HepG2 (cell line): ENCODE results near the gene STEAP1B. TPM values are rescaled to one million over a fixed set of nuclear protein-coding genes. Genes with fewer than 3 reads are reported as not detected.

Experiments used
- AGO2 ChIP-seq: fragments of 200-400 bp; formaldehyde crosslinking; optimal IDR thresholded peaks from 2 replicates; pipeline ENCODE3; 2017; ENCODE audit warnings: mild to moderate bottlenecking, low read depth, low read length, moderate library complexity
- ARNT2 ChIP-seq: sonication (generic); formaldehyde crosslinking; IDR thresholded peaks from 2 replicates; pipeline ENCODE4 v1.8.0; 2022; ENCODE audit warnings: mild to moderate bottlenecking, low read depth, missing genetic modification reagents, moderate library complexity
- BRD4 ChIP-seq: sonication (generic); formaldehyde crosslinking; IDR thresholded peaks from 2 replicates; pipeline ENCODE4 v1.4.0; 2020; ENCODE audit warnings: missing genetic modification reagents
- CCAR2 ChIP-seq: fragments of 200-400 bp; formaldehyde crosslinking; optimal IDR thresholded peaks from 2 replicates; pipeline ENCODE3; 2018; ENCODE audit warnings: low read depth, mild to moderate bottlenecking, low read length, moderate library complexity
- FOXK2 ChIP-seq: fragments of 450-650 bp; IDR thresholded peaks from 2 replicates; pipeline ENCODE4 v1.6.1; 2016
- HBP1 ChIP-seq: IDR thresholded peaks from 2 replicates; pipeline ENCODE4 v1.6.1; 2016; ENCODE audit warnings: low read depth, control low read depth
- HDAC1 ChIP-seq: sonication (generic); formaldehyde crosslinking; IDR thresholded peaks from 2 replicates; pipeline ENCODE4 v1.5.1; 2020; ENCODE audit warnings: mild to moderate bottlenecking, missing genetic modification reagents
- KDM1A ChIP-seq: IDR thresholded peaks from 2 replicates; pipeline ENCODE4 v1.6.1; 2016; ENCODE audit warnings: missing compliant biosample characterization
- KLF16 ChIP-seq, 2 experiments: sonication (generic) in 1 of 2; formaldehyde crosslinking in 1 of 2; IDR thresholded peaks; 2 replicates each; pipeline versions ENCODE4 v1.6.1 to v1.8.0; 2016 to 2023; ENCODE audit warnings: missing genetic modification reagents in 2 of 2, missing compliant biosample characterization in 1 of 2
- MEIS1 ChIP-seq: sonication (generic); formaldehyde crosslinking; IDR thresholded peaks from 2 replicates; pipeline ENCODE4 v1.9.0; 2021; ENCODE audit warnings: mild to moderate bottlenecking, missing genetic modification reagents, moderate library complexity, borderline replicate concordance
- MXI1 ChIP-seq: IDR thresholded peaks from 3 replicates; pipeline ENCODE4 v1.6.1; 2012; ENCODE audit warnings: low read depth, low read length, inconsistent platforms, borderline replicate concordance
- NKX3-1 ChIP-seq: sonication (generic); formaldehyde crosslinking; IDR thresholded peaks from 2 replicates; pipeline ENCODE4 v1.5.0; 2020; ENCODE audit warnings: missing genetic modification reagents
- PAXIP1 ChIP-seq: sonication (generic); formaldehyde crosslinking; conservative IDR thresholded peaks from 2 replicates; pipeline ENCODE4 v1.4.0; 2020; ENCODE audit warnings: mild to moderate bottlenecking, missing genetic modification reagents, moderate library complexity
- POLR2AphosphoS5 ChIP-seq: IDR thresholded peaks from 2 replicates; pipeline ENCODE4 v1.6.1; 2012; ENCODE audit warnings: low read depth, low read length
- TCF7 ChIP-seq: sonication (generic); IDR thresholded peaks from 2 replicates; pipeline ENCODE4 v1.6.1; 2016; ENCODE audit warnings: antibody characterized with exemption, low read depth
- ZBTB20 ChIP-seq: sonication (generic); formaldehyde crosslinking; IDR thresholded peaks from 2 replicates; pipeline ENCODE4 v1.8.1; 2023; ENCODE audit warnings: missing genetic modification reagents, low read depth, mild to moderate bottlenecking, borderline replicate concordance
- ZEB1 ChIP-seq: IDR thresholded peaks from 2 replicates; pipeline ENCODE4 v1.6.1; 2012; ENCODE audit warnings: mild to moderate bottlenecking, low read depth, inconsistent platforms; ENCODE audit not compliant: insufficient replicate concordance
- ZFP62 ChIP-seq: sonication (generic); formaldehyde crosslinking; IDR thresholded peaks from 2 replicates; pipeline ENCODE4 v1.4.0; 2020; ENCODE audit warnings: missing genetic modification reagents
- ZNF101 ChIP-seq: sonication (generic); formaldehyde crosslinking; IDR thresholded peaks from 2 replicates; pipeline ENCODE4 v1.4.0; 2020; ENCODE audit warnings: mild to moderate bottlenecking, low read depth, missing genetic modification reagents, borderline replicate concordance
- ZNF12 ChIP-seq: sonication (generic); formaldehyde crosslinking; IDR thresholded peaks from 2 replicates; pipeline ENCODE4 v1.5.0; 2020; ENCODE audit warnings: missing genetic modification reagents
- ZNF326 ChIP-seq: sonication (generic); formaldehyde crosslinking; IDR thresholded peaks from 2 replicates; pipeline ENCODE4 v1.4.0; 2020; ENCODE audit warnings: missing genetic modification reagents, borderline replicate concordance
- ZNF792 ChIP-seq: IDR thresholded peaks from 2 replicates; pipeline ENCODE4 v1.6.1; 2016
- polyA plus RNA-seq, 8 experiments: library from polyadenylated mRNA; depleted of rRNA in 3 of 8; stranded (reverse) in 7 of 8; unstranded in 1 of 8; fragments of >200 nt; fragmentation: Illumina TruSeq in 4 of 8; extraction: Trizol in 4 of 8; gene quantifications; 2 replicates each; pipeline versions ENCODE4 v1.2.1 to v1.2.3, GENCODE V29; 2011 to 2016; ENCODE audit warnings: low read depth in 4 of 8, missing spikeins in 1 of 8, mixed read lengths in 1 of 8; ENCODE audit not compliant: insufficient read depth in 1 of 8
- total RNA-seq, 5 experiments: library from RNA; depleted of rRNA; stranded (reverse); fragments of >200 nt; fragmentation: Illumina TruSeq; extraction: Trizol; gene quantifications; 2 replicates each; pipeline ENCODE4 v1.2.3, GENCODE V29; 2016; ENCODE audit warnings: low read depth in 1 of 5
- TF ChIP-seq, protein P1 (sequence below): sonication (generic); formaldehyde crosslinking; IDR thresholded peaks from 2 replicates; pipeline ENCODE4 v1.8.0; 2022; ENCODE audit warnings: missing genetic modification reagents, mild to moderate bottlenecking, borderline replicate concordance
- TF ChIP-seq, protein P2 (sequence below): sonication (generic); formaldehyde crosslinking; IDR thresholded peaks from 2 replicates; pipeline ENCODE4 v1.5.0; 2020; ENCODE audit warnings: missing genetic modification reagents

Gene STEAP1B
- total and polyA plus RNA-seq, 2 of the 13 experiments (the other 11 are each of a cell fraction or from before 2014, with no cell fraction given) = not detected

DNA sequence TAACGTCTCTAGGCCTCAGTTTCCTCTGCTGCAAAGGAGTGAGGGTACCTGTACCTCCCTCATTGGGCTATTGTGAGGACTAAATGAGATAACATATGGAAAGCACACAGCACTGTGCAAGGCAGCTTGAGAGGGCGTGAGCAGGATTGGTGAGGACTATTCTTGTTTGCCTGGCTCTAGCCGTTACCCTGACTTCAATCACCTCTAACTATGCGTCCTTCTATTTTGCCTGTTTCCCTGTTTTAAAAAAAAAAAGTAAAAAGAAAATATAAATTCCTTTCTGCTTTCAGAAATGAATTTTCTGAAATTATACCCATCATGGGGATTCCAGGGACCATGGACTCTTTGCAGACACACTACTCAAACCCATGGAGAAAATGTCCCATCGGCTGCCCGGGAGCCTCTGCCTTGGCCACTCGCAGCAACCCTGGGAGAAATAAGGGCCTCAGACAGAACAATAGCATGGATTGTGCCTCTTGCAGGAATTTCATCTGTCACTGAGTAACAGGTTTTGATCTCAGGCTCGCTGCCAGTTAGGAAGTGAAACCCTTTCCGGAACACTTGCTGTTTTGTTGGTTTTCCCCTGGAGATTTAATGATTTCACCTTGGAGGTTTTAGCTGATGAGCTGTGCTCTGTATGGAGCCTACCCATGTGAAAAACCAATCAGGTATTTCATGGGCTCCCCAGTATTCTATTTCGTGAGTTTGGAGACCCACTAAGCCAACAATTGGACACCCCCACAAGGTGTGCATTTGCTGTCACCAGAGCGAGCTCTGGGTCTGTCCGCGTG is 55.6 kb downstream of the STEAP1B start (continued):
- TF ChIP-seq, protein P1, sequence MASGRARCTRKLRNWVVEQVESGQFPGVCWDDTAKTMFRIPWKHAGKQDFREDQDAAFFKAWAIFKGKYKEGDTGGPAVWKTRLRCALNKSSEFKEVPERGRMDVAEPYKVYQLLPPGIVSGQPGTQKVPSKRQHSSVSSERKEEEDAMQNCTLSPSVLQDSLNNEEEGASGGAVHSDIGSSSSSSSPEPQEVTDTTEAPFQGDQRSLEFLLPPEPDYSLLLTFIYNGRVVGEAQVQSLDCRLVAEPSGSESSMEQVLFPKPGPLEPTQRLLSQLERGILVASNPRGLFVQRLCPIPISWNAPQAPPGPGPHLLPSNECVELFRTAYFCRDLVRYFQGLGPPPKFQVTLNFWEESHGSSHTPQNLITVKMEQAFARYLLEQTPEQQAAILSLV (CRISPR knock-in tag) = no peak
- TF ChIP-seq POLR2AphosphoS5 (peak; percentile 36; the same call in 1 of the 2 replicates), TCF7 (peak; percentile 69), FOXK2 (no peak), PAXIP1 (CRISPR knock-in tag) (peak; percentile 79), KDM1A (CRISPR knock-in tag) (no peak), AGO2 (no peak), ZBTB20 (CRISPR knock-in tag) (0 out of 2 replicates have a peak, but pooled peaks have one; percentile 36), ARNT2 (CRISPR knock-in tag) (peak; percentile 62; the same call in 1 of the 2 replicates), ZNF326 (CRISPR knock-in tag) (no peak), MXI1 (peak; percentile 20; the same call in 1 of the 3 replicates), NKX3-1 (CRISPR knock-in tag) (no peak), MEIS1 (CRISPR knock-in tag) (no peak), ZNF101 (CRISPR knock-in tag) (no peak), HBP1 (CRISPR knock-in tag) (no peak), ZFP62 (CRISPR knock-in tag) (no peak), BRD4 (CRISPR knock-in tag) (no peak), ZNF792 (peak; percentile 73; the same call in 1 of the 2 replicates), HDAC1 (CRISPR knock-in tag) (peak; percentile 54), ZEB1 (no peak), KLF16 (CRISPR knock-in tag; IDR thresholded peaks at IDR 0.05) (peak in 1 of 2 experiments; percentile 50; a peak in 1 of 4 replicates), CCAR2 (no peak), ZNF12 (CRISPR knock-in tag) (no peak)
- TF ChIP-seq, protein P2, sequence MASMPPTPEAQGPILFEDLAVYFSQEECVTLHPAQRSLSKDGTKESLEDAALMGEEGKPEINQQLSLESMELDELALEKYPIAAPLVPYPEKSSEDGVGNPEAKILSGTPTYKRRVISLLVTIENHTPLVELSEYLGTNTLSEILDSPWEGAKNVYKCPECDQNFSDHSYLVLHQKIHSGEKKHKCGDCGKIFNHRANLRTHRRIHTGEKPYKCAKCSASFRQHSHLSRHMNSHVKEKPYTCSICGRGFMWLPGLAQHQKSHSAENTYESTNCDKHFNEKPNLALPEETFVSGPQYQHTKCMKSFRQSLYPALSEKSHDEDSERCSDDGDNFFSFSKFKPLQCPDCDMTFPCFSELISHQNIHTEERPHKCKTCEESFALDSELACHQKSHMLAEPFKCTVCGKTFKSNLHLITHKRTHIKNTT (CRISPR knock-in tag) = no peak
